Dedifferentiated amniotic fluid mesenchymal stem cell (primary cell): ENCODE measurements around the gene DMTF1.
"Not testable (repeated sequence)": the region's sequence is repeated elsewhere in the genome, so short reads cannot be mapped to it uniquely, and the experiment has no call there.

ENCODE experiments used
- DNase-seq: peaks from one replicate; pipeline ENCODE4 v3.0.0-alpha.2; 2016; ENCODE audit errors: extremely low spot score

DMTF1 gene

DNA sequence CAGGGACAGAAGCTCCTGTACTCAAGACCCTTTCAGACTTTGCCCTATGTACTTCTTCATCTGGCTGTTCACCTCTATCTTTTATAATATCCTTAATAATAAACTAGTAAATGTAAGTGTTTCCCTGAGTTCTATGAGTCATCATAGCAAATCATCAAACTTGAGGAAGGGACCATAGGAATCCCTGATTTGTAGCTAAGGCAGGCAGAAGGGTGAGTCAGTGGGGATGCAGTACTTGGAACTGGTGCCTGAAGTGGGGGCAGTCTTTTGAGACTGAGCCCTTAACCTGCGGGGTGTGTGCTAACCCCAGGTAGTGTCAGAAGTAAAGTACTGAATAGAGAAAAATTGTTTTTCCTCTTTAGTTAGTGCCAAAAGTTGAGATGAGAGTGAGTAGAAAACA, 73.4 kb downstream of the DMTF1 start:
- DNase-seq, result no peak

- DNase-seq, result no peak
These were observed 74.2 kb downstream of the DMTF1 start for GRCh38 chr7:87226495-87226894.

DNA sequence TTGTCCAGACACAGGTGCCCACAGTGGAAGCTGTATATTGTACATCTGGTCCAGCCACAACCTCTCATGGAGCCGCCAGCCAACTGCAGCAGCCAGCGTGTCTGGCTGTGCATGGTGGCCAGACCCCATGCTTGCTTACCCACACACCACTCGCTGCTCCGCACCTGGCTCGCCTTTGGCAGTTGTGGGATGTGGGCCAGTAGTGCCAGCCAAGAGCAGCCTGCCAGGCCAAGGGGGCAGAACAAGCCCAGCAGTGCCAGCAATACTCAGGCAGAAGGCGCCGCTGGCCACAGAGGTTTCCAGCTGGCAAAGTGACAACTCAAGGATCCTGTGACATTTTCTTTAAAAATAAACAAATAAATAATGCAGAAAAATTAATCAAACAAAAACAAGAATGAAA, 79.0 kb downstream of the DMTF1 start:
- no peak for DNase-seq

- no peak for DNase-seq
These were observed 79.5 kb downstream of the DMTF1 start for GRCh38 chr7:87231711-87232110.

DNA sequence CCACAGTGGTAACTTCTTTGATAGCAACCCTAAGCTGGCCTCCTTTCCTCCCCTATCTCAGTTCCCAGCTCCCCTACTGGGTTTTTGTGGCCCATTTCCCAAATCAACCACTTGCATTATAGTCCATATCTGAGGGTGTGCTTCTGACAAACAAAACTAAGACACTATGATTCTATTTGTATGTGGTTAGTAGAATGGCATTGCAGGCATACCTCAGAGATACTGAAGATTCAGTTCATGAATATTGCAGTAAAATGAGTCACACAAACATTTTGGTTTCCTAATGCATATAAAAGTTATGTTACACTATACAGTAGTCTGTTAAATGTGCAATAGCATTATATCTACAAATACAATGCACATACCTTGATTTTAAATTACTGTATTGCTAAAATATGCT, 82.7 kb downstream of the DMTF1 start:
- peak; percentile 16 for DNase-seq

DNA sequence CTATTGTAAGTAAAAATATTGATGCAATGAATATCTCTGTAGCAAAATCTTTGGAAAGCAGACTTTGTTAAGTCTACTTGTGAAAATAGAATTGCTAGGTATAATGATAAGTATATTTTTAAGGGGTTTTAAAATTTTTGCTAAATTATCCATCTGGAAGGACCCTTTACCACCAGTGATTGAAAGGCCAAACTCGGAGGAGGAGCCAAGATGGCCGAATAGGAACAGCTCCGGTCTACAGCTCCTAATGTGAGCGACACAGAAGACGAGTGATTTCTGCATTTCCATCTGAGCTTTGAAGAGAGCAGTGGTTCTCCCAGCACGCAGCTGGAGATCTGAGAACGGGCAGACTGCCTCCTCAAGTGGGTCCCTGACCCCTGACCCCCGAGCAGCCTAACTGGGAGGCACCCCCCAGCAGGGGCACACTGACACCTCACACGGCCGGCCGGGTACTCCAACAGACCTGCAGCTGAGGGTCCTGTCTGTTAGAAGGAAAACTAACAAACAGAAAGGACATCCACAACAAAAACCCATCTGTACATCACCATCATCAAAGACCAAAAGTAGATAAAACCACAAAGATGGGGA, 86.3 kb downstream of the DMTF1 start:
- DNase-seq, result not testable (repeated sequence)

DNA sequence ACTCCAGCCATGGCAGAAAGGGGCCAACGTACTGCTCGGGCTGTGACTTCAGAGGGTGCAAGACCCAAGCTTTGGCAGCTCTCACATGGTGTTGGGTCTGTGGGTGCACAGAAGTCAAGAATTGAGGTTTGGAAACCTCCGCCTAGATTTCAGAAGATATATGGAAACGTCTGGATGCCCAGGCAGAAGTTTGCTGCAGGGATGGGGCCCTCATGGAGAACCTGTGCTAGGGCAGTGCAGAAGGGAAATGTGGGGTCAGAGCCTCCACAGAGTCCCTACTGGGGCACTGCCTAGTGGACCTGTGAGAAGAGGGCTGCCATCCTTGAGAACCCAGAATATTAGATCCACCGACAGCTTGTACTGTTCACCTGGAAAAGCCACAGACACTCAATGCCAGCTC, 93.4 kb downstream of the DMTF1 start:
- DNase-seq, result not testable (repeated sequence)
